HG03175 (cell line): Measurements from ENCODE around the gene MYCN.
"Not testable (repeated sequence)": the region's sequence is repeated elsewhere in the genome, so short reads cannot be mapped to it uniquely, and the experiment has no call there.

Source experiments
- ATAC-seq: cut with Tn5 transposase; IDR thresholded peaks from one replicate; pipeline ENCODE4 v1.9.1; 2021; ENCODE audit warnings: mild to moderate bottlenecking, moderate library complexity; ENCODE audit not compliant: unreplicated experiment

MYCN gene

DNA sequence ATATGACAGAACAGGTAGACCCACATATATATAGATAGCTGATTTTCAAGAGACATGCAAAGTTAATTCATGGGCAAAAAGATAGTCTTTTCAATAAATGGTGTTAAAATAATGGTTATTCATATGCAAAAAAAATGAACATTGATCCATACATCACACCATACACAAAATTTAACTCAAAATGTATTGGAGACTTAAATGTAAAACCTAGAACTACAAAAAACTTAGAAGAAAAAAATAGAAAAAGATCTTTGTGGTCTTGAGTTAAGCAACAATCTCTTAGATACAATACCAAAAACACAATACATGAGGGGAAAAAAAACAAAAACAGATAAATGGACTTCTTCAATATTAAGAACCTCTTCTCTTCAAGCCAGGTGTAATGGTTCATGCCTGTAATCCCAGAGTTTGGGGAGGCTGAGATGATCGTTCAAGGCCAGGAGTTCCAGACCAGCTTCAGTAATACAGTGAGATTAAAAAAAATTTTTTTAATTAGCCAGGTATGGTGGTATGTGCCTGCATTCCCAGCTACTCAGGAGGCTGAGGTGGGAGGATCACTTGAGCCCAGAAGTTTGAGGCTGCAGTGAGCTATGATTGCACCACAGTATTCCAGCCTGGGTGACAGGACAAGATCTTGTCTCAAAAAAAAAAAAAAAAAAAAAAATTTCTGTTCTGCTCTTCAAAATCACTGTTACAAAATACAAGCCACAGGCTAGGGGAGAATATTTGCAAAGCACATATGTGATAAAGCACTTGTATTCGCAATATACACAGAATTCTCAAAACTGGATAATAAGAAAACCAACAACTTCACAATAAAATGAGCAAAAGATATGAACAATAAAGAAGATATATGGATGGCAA, 32.7 kb upstream of the MYCN start:
- ATAC-seq = no peak

DNA sequence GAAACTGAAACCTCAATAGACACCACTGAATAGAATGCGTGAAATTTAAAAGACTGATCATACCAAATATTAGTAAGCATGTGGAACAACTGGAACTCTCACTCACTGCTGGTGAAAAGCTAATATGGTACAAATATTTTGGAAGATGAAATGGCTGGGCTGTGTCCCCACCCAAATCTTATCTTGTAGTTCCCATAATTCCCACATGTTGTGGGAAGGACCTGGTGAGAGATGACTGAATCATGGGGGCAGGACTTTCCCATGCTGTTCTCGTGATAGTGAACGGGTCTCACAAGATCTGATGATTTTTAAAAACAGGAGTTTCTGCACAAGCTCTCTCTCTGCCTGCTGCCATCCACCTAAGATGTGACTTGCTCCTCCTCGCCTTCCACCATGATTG, 32.0 kb upstream of the MYCN start:
- ATAC-seq = no peak

- no peak for ATAC-seq
Observed at GRCh38 chr2:15909157-15909556, 31.2 kb upstream of the MYCN start.

GRCh38 chr2:15909736-15910135, 30.6 kb upstream of the MYCN start:
- ATAC-seq = no peak

GRCh38 chr2:15911270-15911669, 29.1 kb upstream of the MYCN start:
- ATAC-seq = not testable (repeated sequence)

- ATAC-seq = no peak
Observed at GRCh38 chr2:15911686-15912085, 28.7 kb upstream of the MYCN start.

- ATAC-seq = no peak
Observed at GRCh38 chr2:15912203-15912602, 28.1 kb upstream of the MYCN start.

- no peak for ATAC-seq
Observed at GRCh38 chr2:15913146-15913545, 27.2 kb upstream of the MYCN start.

GRCh38 chr2:15914596-15915385, 25.6 kb upstream of the MYCN start:
- no peak for ATAC-seq

- not testable (repeated sequence) for ATAC-seq
Observed at GRCh38 chr2:15915546-15915945, 24.8 kb upstream of the MYCN start.

DNA sequence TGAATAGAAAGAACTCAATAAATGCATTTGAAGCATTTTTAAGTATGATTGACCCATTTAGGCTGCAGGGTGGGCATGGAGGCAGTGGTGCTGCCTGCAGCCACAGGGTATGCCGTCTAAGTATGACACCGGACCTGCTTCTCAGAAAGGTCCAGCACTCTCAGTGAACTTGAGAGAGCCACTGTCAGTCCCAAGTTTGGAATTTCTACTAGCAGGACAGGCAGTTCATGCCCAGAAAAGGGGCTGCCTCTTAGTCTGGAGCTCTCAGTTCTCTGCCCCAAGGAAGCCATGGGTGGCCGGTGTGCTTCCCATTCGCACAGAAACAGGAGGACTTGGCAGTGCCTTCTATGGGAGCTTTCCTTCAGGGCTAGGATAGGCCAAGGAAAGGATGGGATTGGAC, 24.0 kb upstream of the MYCN start:
- ATAC-seq = no peak

- no peak for ATAC-seq
Observed at GRCh38 chr2:15918761-15919356, 21.5 kb upstream of the MYCN start.

DNA sequence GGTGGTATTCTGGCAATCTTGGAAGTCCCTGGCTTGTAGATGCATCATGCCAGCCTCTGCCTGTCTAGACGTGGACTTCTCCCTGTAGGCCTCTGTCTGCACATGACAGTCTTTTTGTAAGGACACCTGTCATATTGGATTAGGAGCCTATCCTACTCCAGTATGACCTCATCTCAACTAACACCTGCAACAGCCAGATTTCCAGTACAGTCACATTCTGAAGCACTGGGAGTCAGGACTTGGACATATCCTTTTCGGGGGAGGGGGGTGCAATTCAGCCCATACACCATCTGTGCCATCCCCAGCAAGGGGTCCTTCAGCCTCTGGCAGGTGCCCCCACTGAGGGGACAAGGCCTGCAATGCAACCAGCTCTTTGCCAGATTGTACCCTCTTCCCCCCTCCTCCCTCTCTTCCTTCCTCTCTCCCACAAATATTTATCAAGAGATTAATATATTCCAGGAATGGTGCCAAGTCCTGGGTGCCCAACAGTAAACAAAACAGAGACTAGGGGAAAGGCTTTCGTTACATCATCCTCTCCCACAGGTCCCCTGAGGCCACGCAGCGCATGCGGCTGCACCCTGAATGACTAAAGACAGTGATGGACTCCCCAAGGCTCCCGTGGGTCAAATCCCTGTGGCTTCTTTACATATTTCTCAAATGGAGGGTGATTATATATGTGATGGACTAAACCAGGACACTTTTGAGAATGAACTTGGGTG, 20.5 kb upstream of the MYCN start:
- ATAC-seq = no peak

- ATAC-seq = no peak
Observed at GRCh38 chr2:15920696-15921095, 19.7 kb upstream of the MYCN start.

GRCh38 chr2:15923597-15923996, 16.8 kb upstream of the MYCN start:
- ATAC-seq = no peak

- ATAC-seq = no peak
Observed at GRCh38 chr2:15925819-15926218, 14.5 kb upstream of the MYCN start.

DNA sequence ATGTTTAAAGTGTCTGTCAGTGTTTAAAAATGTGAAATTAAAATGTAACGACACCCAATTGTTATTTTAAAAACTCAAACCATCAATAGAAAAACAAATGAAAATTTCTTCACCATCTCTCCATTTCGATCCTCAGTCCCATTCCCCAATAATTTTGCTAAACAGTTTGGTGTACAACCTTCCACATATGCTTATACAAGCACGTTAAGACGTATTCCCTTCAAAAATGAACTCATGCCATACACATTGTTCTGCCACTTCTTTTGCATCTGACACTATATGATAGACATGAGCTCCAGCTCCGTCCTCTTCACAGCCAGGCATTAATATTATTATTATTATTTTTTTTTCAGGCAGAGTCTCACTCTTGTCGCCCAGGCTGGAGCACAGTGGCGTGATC, 14.1 kb upstream of the MYCN start:
- ATAC-seq = no peak

DNA sequence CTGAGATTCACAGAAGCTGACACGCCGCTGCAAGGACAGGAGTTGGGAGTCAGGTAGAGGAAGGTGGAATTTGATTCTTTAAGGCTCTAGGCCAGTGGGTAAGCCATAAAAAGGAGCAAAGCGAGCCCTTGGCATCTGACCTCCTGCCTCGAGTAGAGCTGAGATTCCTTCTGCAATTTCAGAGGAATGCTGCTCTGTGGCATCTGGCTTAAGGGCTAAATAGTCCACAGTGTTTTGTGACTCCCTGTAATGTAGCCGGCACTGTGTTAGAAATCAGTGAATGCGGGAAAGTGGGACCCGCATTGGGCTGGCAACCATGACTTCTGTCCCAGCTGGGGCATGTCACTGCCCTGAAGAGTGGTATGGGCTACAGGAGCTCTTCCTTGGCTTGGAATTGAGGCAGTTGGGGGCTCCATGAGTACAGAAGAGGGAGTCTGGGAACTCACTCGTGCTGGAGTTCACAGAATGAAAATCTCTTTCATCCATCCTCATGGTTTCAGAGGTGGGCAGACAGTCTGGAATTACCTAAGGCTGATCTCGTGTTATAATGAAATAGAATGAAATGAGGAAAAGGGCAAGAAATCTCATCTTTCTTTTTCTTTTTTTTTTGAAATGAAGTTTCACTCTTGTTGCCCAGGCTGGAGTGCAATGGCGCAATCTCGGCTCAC, 12.7 kb upstream of the MYCN start:
- ATAC-seq = no peak

GRCh38 chr2:15929008-15929407, 11.3 kb upstream of the MYCN start:
- not testable (repeated sequence) for ATAC-seq

DNA sequence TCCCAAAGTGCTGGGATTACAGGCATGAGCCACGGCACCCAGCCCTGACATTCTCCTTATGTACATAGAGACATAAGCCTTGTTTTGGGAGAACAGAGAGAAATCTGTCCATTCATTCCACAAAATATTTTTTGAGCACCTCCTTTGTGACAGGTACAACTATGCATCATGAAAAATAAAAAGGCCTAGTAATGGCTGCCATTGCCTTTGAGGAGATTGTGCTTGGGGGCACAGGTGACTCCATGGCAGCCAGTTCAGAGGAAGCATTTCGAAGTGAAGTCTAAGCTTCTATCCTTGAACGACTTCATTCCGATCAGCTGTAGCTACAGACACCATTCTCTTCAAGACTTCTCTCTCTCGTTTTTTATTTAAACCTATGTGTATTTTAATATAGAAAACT, 10.5 kb upstream of the MYCN start:
- ATAC-seq = no peak
